H1 (cell line): ENCODE data around the gene RHOH. TPM values are rescaled to one million over a fixed set of nuclear protein-coding genes. Genes with fewer than 3 reads are reported as not detected.

Experiments used
- CTCF ChIA-PET: fragments of 300-600 bp; sonication (Branson Sonifier 250); formaldehyde crosslinking; loops from one replicate; lab custom pipeline; 2021; ENCODE audit not compliant: partially characterized antibody; lab: Charles Lee
- POLR2A ChIA-PET: fragments of 300-600 bp; sonication (Branson Sonifier 250); formaldehyde crosslinking; loops from one replicate; lab custom pipeline; 2021; ENCODE audit warnings: inconsistent platforms; ENCODE audit not compliant: partially characterized antibody; lab: Charles Lee
- DNase-seq, 2 experiments: peaks; one replicate each; pipeline versions ENCODE4 v3.0.0 to v3.0.0-alpha.2; 2010 to 2022; ENCODE audit warnings: low spot score in 2 of 2, low read depth in 1 of 2, mixed read lengths in 1 of 2
- FAIRE-seq: peaks from 2 replicates; lab custom pipeline; 2011; peaks lifted over from hg19 to GRCh38; lab: Jason Lieb, UNC
- H2AFZ ChIP-seq: 2 replicates; pipeline ENCODE4 v1.8.1; 2012; ENCODE audit warnings: low read length, inconsistent platforms
- H2AK5ac ChIP-seq: 2 replicates; pipeline ENCODE4 v1.6.1; 2013; ENCODE audit warnings: low read depth, low read length
- H2BK120ac ChIP-seq: replicated peaks from 2 replicates; pipeline ENCODE3; 2013; ENCODE audit warnings: low read depth, low read length, inconsistent platforms
- H2BK12ac ChIP-seq: 2 replicates; pipeline ENCODE4 v1.6.1; 2013; ENCODE audit warnings: low read depth, low read length
- H2BK15ac ChIP-seq: 2 replicates; pipeline ENCODE4 v1.6.1; 2013; ENCODE audit warnings: low read length
- H2BK20ac ChIP-seq: 2 replicates; pipeline ENCODE4 v1.6.1; 2013; ENCODE audit warnings: low read length
- H2BK5ac ChIP-seq: 2 replicates; pipeline ENCODE4 v1.6.1; 2013; ENCODE audit warnings: low read depth, low read length
- H3K14ac ChIP-seq: 2 replicates; pipeline ENCODE4 v1.6.1; 2013; ENCODE audit warnings: inconsistent platforms; ENCODE audit not compliant: insufficient read length
- H3K18ac ChIP-seq: 2 replicates; pipeline ENCODE4 v1.6.1; 2013; ENCODE audit warnings: low read length; ENCODE audit errors: extremely low read depth
- H3K23ac ChIP-seq: 2 replicates; pipeline ENCODE4 v1.6.1; 2013; ENCODE audit warnings: inconsistent platforms; ENCODE audit not compliant: insufficient read length
- H3K23me2 ChIP-seq: 2 replicates; pipeline ENCODE4 v1.6.1; 2013; ENCODE audit warnings: low read depth, low read length
- H3K27ac ChIP-seq: 2 replicates; pipeline ENCODE4 v1.6.1; 2011; ENCODE audit warnings: low read depth, low read length, inconsistent platforms
- H3K27me3 ChIP-seq, 4 experiments: replicated peaks in 1 of 4; 1 replicate in 1 of 4; 2 replicates in 3 of 4; pipeline versions ENCODE4 v1.6.1 to v1.8.1; 2011 to 2013; ENCODE audit warnings: low read length in 3 of 4, mild to moderate bottlenecking in 3 of 4, inconsistent platforms in 2 of 4, mixed read lengths in 2 of 4, moderate library complexity in 1 of 4; ENCODE audit not compliant: control insufficient read depth in 3 of 4, insufficient read depth in 3 of 4; ENCODE audit errors: extremely low read depth in 1 of 4
- H3K36me3 ChIP-seq, 4 experiments: 2 replicates each; pipeline versions ENCODE4 v1.6.1 to v1.8.1; 2011 to 2013; ENCODE audit warnings: mild to moderate bottlenecking in 4 of 4, low read length in 3 of 4, moderate library complexity in 2 of 4, control low read depth in 1 of 4, inconsistent platforms in 1 of 4; ENCODE audit not compliant: insufficient read depth in 4 of 4, control insufficient read depth in 2 of 4
- H3K4ac ChIP-seq: replicated peaks from 2 replicates; pipeline ENCODE3; 2013; ENCODE audit warnings: low read length, low read depth, mixed read lengths, inconsistent platforms; ENCODE audit not compliant: insufficient read length
- H3K4me1 ChIP-seq, 4 experiments: replicated peaks in 1 of 4; 1 replicate in 1 of 4; 2 replicates in 3 of 4; pipeline versions ENCODE4 v1.6.1 to v1.8.1; 2011 to 2013; ENCODE audit warnings: low read length in 3 of 4, inconsistent platforms in 2 of 4, mixed read lengths in 1 of 4; ENCODE audit not compliant: insufficient read depth in 4 of 4, control insufficient read depth in 3 of 4
- H3K4me2 ChIP-seq, 2 experiments: 2 replicates each; pipeline versions ENCODE4 v1.6.1 to v1.8.1; 2011 to 2013; ENCODE audit warnings: low read depth in 2 of 2, low read length in 2 of 2, control low read depth in 1 of 2, inconsistent platforms in 1 of 2, mild to moderate bottlenecking in 1 of 2; ENCODE audit not compliant: insufficient read depth in 1 of 2
- H3K4me3 ChIP-seq, 4 experiments: fragments of 200-600, 300-600 bp in 1 of 4; sonication (generic), shearing (Covaris generic), sonication (Bioruptor Twin) in 1 of 4; 2 replicates each; pipeline versions ENCODE4 v1.5.1 to v1.8.1; 2011 to 2016; ENCODE audit warnings: low read length in 4 of 4, low read depth in 3 of 4, control low read depth in 2 of 4, inconsistent platforms in 2 of 4, mild to moderate bottlenecking in 2 of 4, mixed read lengths in 1 of 4, moderate library complexity in 1 of 4; ENCODE audit not compliant: insufficient read depth in 2 of 4; ENCODE audit errors: extremely low read depth in 1 of 4
- H3K56ac ChIP-seq: replicated peaks from 2 replicates; pipeline ENCODE3; 2013; ENCODE audit warnings: low read depth, mild to moderate bottlenecking, mixed read lengths, low read length, inconsistent platforms; ENCODE audit not compliant: insufficient read length
- H3K79me1 ChIP-seq: 2 replicates; pipeline ENCODE4 v1.6.1; 2013; ENCODE audit warnings: low read depth, low read length, control low read depth
- H3K79me2 ChIP-seq, 2 experiments: 2 replicates each; pipeline versions ENCODE4 v1.6.1 to v1.8.1; 2012 to 2013; ENCODE audit warnings: low read length in 2 of 2, mild to moderate bottlenecking in 2 of 2, inconsistent platforms in 1 of 2; ENCODE audit not compliant: insufficient read depth in 2 of 2, control insufficient read depth in 1 of 2
- H3K9ac ChIP-seq, 4 experiments: replicated peaks in 1 of 4; 1 replicate in 1 of 4; 2 replicates in 3 of 4; pipeline versions ENCODE4 v1.6.1 to v1.8.1; 2011 to 2013; ENCODE audit warnings: low read depth in 3 of 4, low read length in 3 of 4, control low read depth in 2 of 4, mild to moderate bottlenecking in 2 of 4, moderate library complexity in 2 of 4, inconsistent platforms in 1 of 4; ENCODE audit errors: extremely low read depth in 1 of 4
- H3K9me3 ChIP-seq, 2 experiments: 2 replicates each; pipeline versions ENCODE4 v1.6.1 to v1.8.1; 2012 to 2013; ENCODE audit warnings: mild to moderate bottlenecking in 2 of 2, moderate library complexity in 2 of 2, control low read depth in 1 of 2, inconsistent platforms in 1 of 2, low read depth in 1 of 2, low read length in 1 of 2, mixed read lengths in 1 of 2; ENCODE audit not compliant: insufficient read depth in 2 of 2
- H4K20me1 ChIP-seq, 2 experiments: replicated peaks in 1 of 2; 2 replicates each; pipeline versions ENCODE3 to v1.8.1; 2011 to 2013; ENCODE audit warnings: inconsistent platforms in 2 of 2, low read length in 2 of 2, mild to moderate bottlenecking in 1 of 2; ENCODE audit not compliant: insufficient read depth in 2 of 2, control insufficient read depth in 1 of 2
- H4K5ac ChIP-seq: 2 replicates; pipeline ENCODE4 v1.6.1; 2013; ENCODE audit warnings: low read length, low read depth, mixed read lengths, inconsistent platforms; ENCODE audit not compliant: insufficient read length
- H4K8ac ChIP-seq: 2 replicates; pipeline ENCODE4 v1.8.0; 2013; ENCODE audit warnings: mild to moderate bottlenecking, moderate library complexity, low read length, inconsistent platforms; ENCODE audit not compliant: insufficient read depth; ENCODE audit errors: extremely low read depth
- H4K91ac ChIP-seq: replicated peaks from 2 replicates; pipeline ENCODE3; 2013; ENCODE audit warnings: low read length, mixed read lengths, inconsistent platforms; ENCODE audit not compliant: insufficient read length
- CBX5 ChIP-seq: fragments of 300-800, 300-1000 bp; sonication (generic); IDR thresholded peaks from 2 replicates; pipeline ENCODE4 v1.7.1; 2016; ENCODE audit warnings: antibody characterized with exemption, low read length, low read depth
- CHD1 ChIP-seq: IDR thresholded peaks from 2 replicates; pipeline ENCODE4 v1.6.1; 2012; ENCODE audit warnings: low read depth, low read length, improper control_type of control experiment
- JUND ChIP-seq: IDR thresholded peaks from 2 replicates; pipeline ENCODE4 v1.6.1; 2011; ENCODE audit warnings: mild to moderate bottlenecking, improper control_type of control experiment, low read length
- KDM5A ChIP-seq: fragments of 200-600 bp; IDR thresholded peaks from 2 replicates; pipeline ENCODE4 v1.7.1; 2012; ENCODE audit warnings: mild to moderate bottlenecking, low read length, inconsistent platforms, mixed read lengths
- POLR2A ChIP-seq, 2 experiments: IDR thresholded peaks; 1 replicate in 1 of 2; 2 replicates in 1 of 2; pipeline ENCODE4 v1.6.1; 2011; ENCODE audit warnings: low read depth in 2 of 2, low read length in 2 of 2, mild to moderate bottlenecking in 2 of 2; ENCODE audit errors: control extremely low read depth in 1 of 2
- RBBP5 ChIP-seq: IDR thresholded peaks from 2 replicates; pipeline ENCODE4 v1.7.1; 2012; ENCODE audit warnings: low read depth, mild to moderate bottlenecking, inconsistent platforms, low read length, moderate library complexity, borderline replicate concordance
- RNF2 ChIP-seq: fragments of 200-900, 300-1000 bp; sonication (generic); IDR thresholded peaks from 2 replicates; pipeline ENCODE4 v1.7.1; 2016; ENCODE audit warnings: borderline replicate concordance, low read depth, mild to moderate bottlenecking, antibody characterized with exemption, low read length; ENCODE audit not compliant: poor library complexity, severe bottlenecking; ENCODE audit errors: missing control alignments
- SIRT6 ChIP-seq: IDR thresholded peaks from one replicate; pipeline ENCODE4 v1.7.1; 2012; ENCODE audit warnings: low read length, inconsistent platforms
- SRF ChIP-seq: IDR thresholded peaks from 2 replicates; pipeline ENCODE4 v1.6.1; 2011; ENCODE audit warnings: mild to moderate bottlenecking, low read depth, low read length, moderate library complexity
- TAF7 ChIP-seq: optimal IDR thresholded peaks from 2 replicates; pipeline ENCODE3; 2011; ENCODE audit warnings: low read depth, mild to moderate bottlenecking, inconsistent platforms, low read length, moderate library complexity, borderline replicate concordance
- TBP ChIP-seq: IDR thresholded peaks from 2 replicates; pipeline ENCODE4 v1.6.1; 2011; ENCODE audit warnings: low read depth, low read length, improper control_type of control experiment
- WGBS, 2 experiments: shearing (Covaris generic) in 1 of 2; methylation state at CpG; one replicate each; pipeline versions ENCODE4 v1.1.6 to v1.1.7; 2013 to 2015; ENCODE audit warnings: low lambda C conversion rate in 2 of 2, mixed read lengths in 2 of 2, inconsistent platforms in 1 of 2, low coverage in 1 of 2, missing lambda C conversion rate in 1 of 2; ENCODE audit not compliant: insufficient replicate concordance in 2 of 2, insufficient coverage in 1 of 2, insufficient read length in 1 of 2; ENCODE audit errors: extremely low coverage in 1 of 2, missing lambda C conversion rate in 1 of 2; 5-methylcytosine and 5-hydroxymethylcytosine counted together
- polyA plus RNA-seq, 7 experiments: library from polyadenylated mRNA; depleted of rRNA in 3 of 7; stranded (reverse) in 5 of 7; unstranded in 2 of 7; fragments of >200 nt in 5 of 7; fragments of 200-250 nt in 2 of 7; gene quantifications; 1 replicate in 5 of 7; 2 replicates in 1 of 7; 4 replicates in 1 of 7; pipeline versions ENCODE4 v1.2.1 to v1.2.3, GENCODE V29; 2011 to 2013; ENCODE audit warnings: missing spikeins in 2 of 7, mixed read lengths in 2 of 7
- total RNA-seq: library from RNA; stranded (reverse); fragmentation: NEBNext Ultra II Directional; extraction: Animal tissue kit (Norgen Biotek cat#: 25700); gene quantifications from 2 replicates; pipeline ENCODE4 v1.2.1, GENCODE V29; 2021

The RHOH gene
- total and polyA plus RNA-seq, 2 of the 8 experiments (the other 6 are each of a cell fraction or from before 2014, with no cell fraction given): 5.9 to 6.9 TPM

DNA sequence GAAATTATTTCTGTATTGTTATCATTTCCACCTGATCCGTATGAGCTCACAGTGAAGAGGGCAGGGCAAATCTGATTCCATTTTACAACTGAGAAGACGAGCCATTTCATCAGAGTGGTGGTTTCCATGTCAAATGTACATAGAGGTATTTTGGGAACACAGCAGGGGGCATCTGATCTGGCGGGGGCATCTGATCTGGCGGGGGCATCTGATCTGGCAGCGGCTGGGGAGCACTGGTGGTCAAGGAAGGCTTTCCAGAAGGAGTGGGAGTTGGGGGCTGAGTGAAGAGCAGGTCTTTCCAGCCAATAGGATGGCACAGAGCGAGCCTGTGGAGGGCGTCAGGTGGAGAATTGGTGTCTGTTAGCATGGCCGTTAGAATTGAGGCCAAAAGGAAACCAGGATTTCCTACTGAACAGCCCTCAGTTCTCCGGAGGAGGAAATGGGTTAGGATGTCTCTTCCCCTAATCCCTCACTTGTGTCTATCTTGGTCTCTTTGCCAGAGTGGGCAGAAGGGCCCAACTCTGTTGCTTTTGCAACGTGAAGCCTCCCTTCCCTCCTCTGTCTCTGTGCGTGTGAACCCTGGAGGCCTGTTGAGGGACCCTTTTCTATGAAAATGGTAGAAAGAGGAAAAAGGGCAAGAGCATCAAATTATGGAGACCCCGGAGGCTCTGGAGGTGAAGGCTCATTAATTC, 41.3 kb downstream of the RHOH start:
- POLR2A ChIA-PET: interaction anchor here (0.6 kb wide), 1 partner anchor 24 kb away, joined by 3 read pairs; no protein-coding TSS in a partner anchor
- Histone ChIP-seq H2BK15ac (no peak overlapping the region), H2BK5ac (no peak overlapping the region), H3K4me1 (no peaks in the 10 kb centered on the region), H3K79me1 (no peaks in the 10 kb centered on the region; the same call in 1 of the 2 replicates), H2BK20ac (no peak overlapping the region; the same call in 1 of the 2 replicates), H3K23me2 (no peaks in the 10 kb centered on the region), H3K4me3 (no peak overlapping the region), H3K9ac (no peak overlapping the region), H3K79me2 (no peaks in the 10 kb centered on the region), H4K91ac (no peak overlapping the region), H4K8ac (0 out of 2 replicates have a peak overlapping the region, but pooled peaks have one; percentile 48), H4K20me1 (no peaks in the 10 kb centered on the region), H2AK5ac (no peak overlapping the region), H3K9me3 (no peaks in the 10 kb centered on the region), H3K23ac (no peak overlapping the region), H2AFZ (no peak overlapping the region), H3K36me3 (no peaks in the 10 kb centered on the region), H3K4ac (no peak overlapping the region), H3K4me2 (no peak overlapping the region), H2BK12ac (no peak overlapping the region), H3K27ac (no peak overlapping the region), H2BK120ac (no peak overlapping the region), H3K27me3 (no peaks in the 10 kb centered on the region), H3K18ac (no peak overlapping the region; the same call in 1 of the 2 replicates), H3K56ac (no peak overlapping the region), H4K5ac (no peak overlapping the region), H3K14ac (no peak overlapping the region)
- CTCF ChIA-PET: interaction anchor here (0.6 to 2.8 kb wide), 4 partner anchors 9 to 496 kb away, joined by 3 to 10 read pairs (median 5); no protein-coding TSS in a partner anchor
- no peak for FAIRE-seq
- no peak for TF ChIP-seq SIRT6
- no peak for TF ChIP-seq RBBP5
- TF ChIP-seq RNF2: no peak
- TF ChIP-seq SRF: no peak
- TF ChIP-seq TAF7: no peak
- no peak for TF ChIP-seq JUND
- TF ChIP-seq TBP: no peak
- no peak for TF ChIP-seq CBX5
- TF ChIP-seq KDM5A: no peak
- no peak for TF ChIP-seq POLR2A (IDR thresholded peaks at IDR 0.05; ENCODE audit: control extremely low read depth in 1 of 2, low read depth in 2 of 2, low read length in 2 of 2)
- no peak for TF ChIP-seq CHD1
- DNase-seq: no peak
- WGBS, 2 experiments: 95% methylated on average over 11 of the region's 12 CpGs; no CpG with 5 or more reads in 1 of the 2 experiments
